ENCODE data around the gene ZNF362. TPM values are rescaled to one million over a fixed set of nuclear protein-coding genes. Genes with fewer than 3 reads are reported as not detected.

The ZNF362 gene
- total RNA-seq, 1 donor from 2014 or later: 30.3 TPM

DNA sequence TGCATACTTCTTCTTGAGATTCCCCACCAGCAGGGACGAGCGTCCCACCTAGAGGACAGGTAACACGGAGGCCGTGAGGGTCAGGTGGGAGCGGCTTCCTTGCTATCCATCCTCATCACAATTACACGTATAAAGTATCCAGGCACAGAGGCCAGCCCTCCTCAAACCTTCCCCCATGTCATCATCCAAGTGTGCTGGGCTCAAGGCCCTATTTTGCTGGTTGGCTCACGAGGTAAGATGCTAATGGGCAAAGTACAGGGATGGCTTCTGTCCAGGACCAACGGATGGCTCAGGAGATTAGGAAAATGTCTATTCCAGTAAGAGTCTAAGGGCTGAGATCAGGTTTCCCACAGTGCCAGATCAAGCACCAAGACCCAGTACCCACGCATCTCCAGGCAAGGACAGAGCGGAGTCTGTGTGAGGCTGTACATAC lies 76.1 kb downstream of the ZNF362 start:
- no peak for DNase-seq (ENCODE audit: low spot score)
- intact Hi-C loops (cut with DNase I): loop anchor here (5.0 kb wide), 2 partner anchors 35 kb away; no protein-coding TSS in a partner anchor

DNA sequence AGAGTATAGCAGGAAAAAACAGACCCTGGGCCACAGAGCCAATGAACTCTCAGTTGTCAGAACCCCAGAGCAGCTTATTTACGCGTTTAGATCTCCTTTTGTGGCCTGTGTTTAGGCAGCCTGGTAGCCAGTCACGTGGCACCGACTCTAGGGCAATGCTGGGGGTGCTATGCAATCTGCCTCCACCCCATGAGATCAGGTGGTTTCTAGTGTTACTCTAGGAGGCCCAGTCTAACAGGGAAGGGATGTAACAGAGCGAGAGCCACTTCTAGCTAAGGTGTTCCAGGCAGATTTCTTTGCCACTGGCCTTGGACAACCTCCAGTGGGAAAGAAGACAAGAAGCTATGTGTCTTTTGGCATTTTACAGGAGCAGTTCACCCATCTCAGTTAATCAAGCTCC lies 76.6 kb downstream of the ZNF362 start:
- intact Hi-C loops (cut with DNase I): loop anchor here (5.0 kb wide), 2 partner anchors 34 to 36 kb away; no protein-coding TSS in a partner anchor
- DNase-seq (ENCODE audit: low spot score): no peak

DNA sequence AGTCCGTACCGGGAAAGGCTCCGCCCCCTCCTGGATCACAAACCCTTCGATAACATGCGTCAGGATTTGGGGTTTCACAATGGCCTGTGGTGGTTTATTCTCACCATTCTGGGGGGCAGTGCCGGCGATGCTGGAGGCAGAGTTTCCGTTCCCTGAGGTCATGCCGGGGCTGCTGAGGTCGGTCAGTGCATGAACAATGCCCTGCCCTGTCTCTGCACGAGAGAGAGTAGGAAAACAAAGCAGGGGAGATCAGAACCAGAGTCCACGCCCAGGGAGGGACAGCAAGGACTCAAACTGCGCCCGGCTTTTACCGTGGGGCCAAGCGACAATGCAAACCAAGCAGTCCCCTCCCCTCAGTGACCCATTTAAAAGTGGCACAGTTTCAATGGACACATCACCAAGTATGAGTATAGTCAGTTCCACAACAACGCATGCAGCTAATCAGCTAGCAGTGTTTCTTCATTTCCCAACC lies 77.8 kb downstream of the ZNF362 start:
- DNase-seq (ENCODE audit: low spot score): no peak

GRCh38 chr1:33335020-33335419 lies 78.7 kb downstream of the ZNF362 start:
- intact Hi-C loops (cut with DNase I): no loop called here
- DNase-seq (ENCODE audit: low spot score): no peak

More for the DNA sequence above, 77.8 kb downstream of the ZNF362 start:
- intact Hi-C loops (cut with DNase I): loop anchor here (5.0 kb wide), 2 partner anchors 33 to 37 kb away; no protein-coding TSS in a partner anchor

- intact Hi-C loops (cut with DNase I): no loop called here
- no peak for DNase-seq (ENCODE audit: low spot score)
Measured at GRCh38 chr1:33336580-33336979, 80.3 kb downstream of the ZNF362 start.

DNA sequence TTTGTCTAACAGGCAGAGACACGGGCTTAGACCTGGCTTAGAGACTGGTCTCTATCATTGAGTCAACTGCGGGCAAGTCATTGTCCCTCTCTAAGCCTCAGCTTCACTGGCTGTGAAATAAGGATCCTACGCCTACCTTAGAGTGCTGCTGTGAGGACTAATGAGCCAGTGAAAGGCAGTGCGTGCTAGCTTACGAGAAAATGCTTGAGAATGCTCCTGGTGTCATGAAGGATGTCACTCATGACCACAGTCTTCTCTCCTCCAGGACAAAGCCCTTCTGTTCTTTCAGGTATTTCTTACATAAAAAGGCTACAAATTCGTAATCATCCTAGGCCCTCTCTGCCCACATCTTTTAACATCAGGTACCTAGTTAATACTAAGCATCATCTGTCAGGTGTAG lies 81.1 kb downstream of the ZNF362 start:
- intact Hi-C loops (cut with DNase I): no loop called here
- no peak for DNase-seq (ENCODE audit: low spot score)

DNA sequence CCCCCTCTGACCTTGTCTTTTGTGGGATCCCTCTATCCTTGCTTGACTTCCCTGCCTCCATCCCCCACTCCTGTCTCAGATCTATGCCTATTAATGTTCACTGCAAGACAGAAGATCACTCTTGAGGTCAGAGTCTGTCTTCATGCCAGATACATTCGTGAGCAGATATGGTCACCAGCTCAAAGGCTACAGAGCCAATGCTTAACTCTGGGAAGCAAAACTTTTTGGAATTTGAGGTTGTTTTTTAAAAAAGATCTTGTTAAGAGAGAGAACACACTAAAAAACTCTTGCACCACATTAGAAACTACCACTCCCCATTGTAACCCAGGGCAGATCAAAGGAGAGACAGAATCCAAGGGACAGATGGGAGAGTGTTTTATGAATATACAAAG lies 81.8 kb downstream of the ZNF362 start:
- intact Hi-C loops (cut with DNase I): no loop called here
- no peak for DNase-seq (ENCODE audit: low spot score)

DNA sequence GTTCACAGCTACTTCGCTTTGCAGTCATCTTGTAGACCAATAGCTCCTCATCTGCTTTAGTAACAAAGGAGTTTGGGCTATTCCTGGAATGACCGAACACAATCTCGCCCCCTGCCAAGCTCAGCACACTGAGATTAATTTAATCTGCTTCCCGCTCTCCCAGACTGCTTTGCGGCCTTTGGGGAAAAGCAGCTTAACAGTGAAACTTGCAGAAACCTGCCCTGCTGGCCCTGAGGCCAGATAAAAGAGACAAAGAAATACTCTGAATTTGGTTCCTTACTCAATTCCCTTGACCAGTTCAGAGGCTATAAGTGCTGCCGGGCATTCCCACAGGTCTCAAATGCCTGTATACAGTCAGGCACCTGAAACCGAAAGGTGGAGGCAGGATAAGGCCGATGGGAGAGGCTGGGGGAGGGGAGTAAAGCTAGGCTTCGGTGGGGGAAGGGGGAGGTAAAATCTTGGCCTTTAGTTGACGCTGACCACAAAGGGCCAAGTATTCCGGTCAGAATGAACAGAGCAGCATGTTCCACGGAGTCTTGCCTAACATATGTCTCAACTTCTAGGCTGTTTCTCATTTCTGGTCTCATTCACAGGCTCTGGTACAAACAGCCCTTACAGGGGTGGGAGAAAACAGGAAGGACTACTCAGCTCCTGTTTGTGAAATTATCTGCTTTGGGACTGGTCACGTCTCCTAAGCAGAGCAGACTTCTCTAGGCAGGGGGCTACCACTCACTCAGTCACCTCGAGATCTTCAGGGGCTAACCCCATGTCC lies 82.3 kb downstream of the ZNF362 start:
- peak; percentile 87 for DNase-seq (ENCODE audit: low spot score)
- intact Hi-C loops (cut with DNase I): no loop called here

DNA sequence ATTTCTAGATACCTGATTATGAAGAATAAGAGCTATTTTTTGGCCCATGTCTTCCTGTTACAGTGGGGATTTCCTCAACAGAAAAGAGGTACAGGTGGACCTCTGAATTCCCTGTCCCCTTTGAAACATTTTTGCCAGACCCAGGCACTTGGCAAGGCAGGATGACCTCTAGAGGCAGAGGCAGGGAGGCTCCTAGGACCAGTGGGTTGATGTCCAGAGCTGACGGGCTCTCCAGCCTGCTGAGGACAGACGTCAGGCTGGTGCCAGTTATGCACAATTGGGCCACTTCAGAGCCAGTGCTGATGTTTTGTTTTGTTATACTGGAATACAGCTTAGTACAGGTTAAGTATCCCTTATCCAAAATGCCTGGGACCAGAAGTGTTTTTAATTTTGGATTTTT lies 83.1 kb downstream of the ZNF362 start:
- intact Hi-C loops (cut with DNase I): no loop called here
- DNase-seq (ENCODE audit: low spot score): no peak

- intact Hi-C loops (cut with DNase I): loop anchor here (10.0 kb wide), 1 partner anchor 234 kb away; no protein-coding TSS in a partner anchor
Measured at GRCh38 chr1:33341190-33341589, 84.9 kb downstream of the ZNF362 start.

DNA sequence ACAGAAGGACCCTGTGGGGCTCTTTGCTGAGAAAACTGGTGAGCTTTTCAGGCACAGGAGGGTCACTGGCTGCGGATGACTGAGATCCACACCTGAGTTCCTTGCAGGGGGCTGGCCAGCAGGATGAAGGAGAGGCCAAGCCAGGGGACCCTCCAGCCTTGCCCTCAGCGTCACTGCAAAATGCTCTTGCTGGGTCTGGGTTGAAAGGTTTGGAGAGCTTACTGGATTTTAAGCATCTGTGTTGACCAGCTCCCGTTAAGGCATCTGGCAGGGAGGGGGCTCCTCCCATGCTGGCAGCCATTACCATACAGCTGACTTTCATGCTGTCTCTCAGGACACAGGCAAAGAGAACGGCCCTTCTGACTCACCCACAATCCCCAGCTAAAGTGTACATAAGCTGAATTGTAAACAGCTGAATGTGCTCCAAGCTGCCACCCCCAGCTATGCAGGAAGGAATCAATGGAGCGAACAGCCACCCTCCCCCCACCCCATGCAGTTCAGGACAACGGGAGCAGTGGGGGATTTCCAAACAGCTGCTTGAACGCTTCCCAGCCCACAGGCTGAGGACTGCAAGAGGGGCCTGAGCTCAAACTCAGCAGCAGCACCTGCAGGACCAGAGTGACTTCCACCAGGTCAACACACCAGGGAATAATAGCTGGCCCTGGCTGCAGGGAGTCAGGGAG lies 85.9 kb downstream of the ZNF362 start:
- DNase-seq (ENCODE audit: low spot score): no peak
- intact Hi-C loops (cut with DNase I): loop anchor here (10.0 kb wide), 1 partner anchor 233 kb away; no protein-coding TSS in a partner anchor

More at GRCh38 chr1:33341190-33341589, 84.9 kb downstream of the ZNF362 start:
- DNase-seq (ENCODE audit: low spot score): no peak

DNA sequence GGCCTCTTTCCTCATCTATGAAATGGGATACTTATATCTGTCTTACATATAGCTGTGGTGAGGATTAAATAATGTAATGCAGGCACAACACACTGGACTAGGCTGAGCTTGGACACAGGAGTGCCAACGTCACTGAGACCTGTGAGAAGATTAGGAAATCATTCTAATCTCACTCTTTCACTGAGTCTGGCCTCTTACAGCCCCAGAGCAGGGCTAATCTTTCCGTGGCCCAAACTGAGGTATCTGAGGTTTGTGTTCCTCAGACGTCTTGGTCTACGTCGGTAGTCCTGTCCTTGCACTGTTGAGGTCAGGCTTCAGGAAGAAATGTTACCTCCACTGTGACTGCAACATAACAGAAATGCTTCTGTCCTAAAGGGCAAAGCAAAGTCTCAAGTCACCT lies 87.2 kb downstream of the ZNF362 start:
- intact Hi-C loops (cut with DNase I): loop anchor here (10.0 kb wide), 1 partner anchor 231 kb away; no protein-coding TSS in a partner anchor
- no peak for DNase-seq (ENCODE audit: low spot score)

- intact Hi-C loops (cut with DNase I): loop anchor here (5.0 to 10.0 kb wide), 2 partner anchors 218 to 230 kb away; no protein-coding TSS in a partner anchor
- no peak for DNase-seq (ENCODE audit: low spot score)
Measured at GRCh38 chr1:33344896-33345560, 88.7 kb downstream of the ZNF362 start.

- DNase-seq (ENCODE audit: low spot score): no peak
- intact Hi-C loops (cut with DNase I): loop anchor here (5.0 to 10.0 kb wide), 2 partner anchors 219 to 228 kb away; no protein-coding TSS in a partner anchor
Measured at GRCh38 chr1:33346533-33346926, 90.2 kb downstream of the ZNF362 start.

DNA sequence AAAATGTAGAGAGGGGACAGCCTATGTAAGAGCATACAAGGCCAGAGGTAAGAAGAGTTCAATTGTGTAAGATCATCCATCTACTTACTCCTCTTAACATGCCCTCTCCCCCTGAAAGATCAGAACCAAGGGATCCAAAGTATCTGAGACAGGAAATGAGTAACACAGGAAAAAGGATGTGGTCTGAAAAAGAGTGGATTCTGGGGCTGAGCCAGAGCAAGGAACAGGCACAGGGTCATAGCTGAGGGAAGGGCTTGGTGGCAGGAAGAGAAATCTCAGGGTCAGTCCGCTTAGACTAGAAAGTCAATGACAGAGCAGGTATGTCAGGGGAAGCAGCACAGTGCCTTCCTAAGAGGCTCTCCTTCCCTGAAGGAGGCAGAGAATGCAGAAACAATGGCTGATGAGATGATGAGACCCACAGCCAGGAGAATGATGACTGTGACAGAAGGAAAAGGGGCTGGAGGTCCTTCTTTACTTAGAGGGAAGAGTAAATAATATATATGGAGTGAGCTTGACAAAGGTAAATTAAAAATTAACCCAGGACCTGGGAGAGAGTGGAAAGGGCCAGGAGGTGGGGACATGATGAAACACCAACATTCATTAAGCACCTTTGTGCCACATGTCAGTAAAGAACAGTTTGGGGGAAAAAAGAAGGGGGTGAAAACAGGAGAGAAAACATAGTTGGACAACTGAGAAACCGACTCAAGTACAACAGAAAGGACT lies 90.8 kb downstream of the ZNF362 start:
- intact Hi-C loops (cut with DNase I): loop anchor here (5.0 to 10.0 kb wide), 2 partner anchors 220 to 228 kb away; no protein-coding TSS in a partner anchor
- DNase-seq (ENCODE audit: low spot score): no peak

- intact Hi-C loops (cut with DNase I): loop anchor here (5.0 to 10.0 kb wide), 2 partner anchors 220 to 227 kb away; no protein-coding TSS in a partner anchor
- no peak for DNase-seq (ENCODE audit: low spot score)
Measured at GRCh38 chr1:33347650-33347992, 91.3 kb downstream of the ZNF362 start.

DNA sequence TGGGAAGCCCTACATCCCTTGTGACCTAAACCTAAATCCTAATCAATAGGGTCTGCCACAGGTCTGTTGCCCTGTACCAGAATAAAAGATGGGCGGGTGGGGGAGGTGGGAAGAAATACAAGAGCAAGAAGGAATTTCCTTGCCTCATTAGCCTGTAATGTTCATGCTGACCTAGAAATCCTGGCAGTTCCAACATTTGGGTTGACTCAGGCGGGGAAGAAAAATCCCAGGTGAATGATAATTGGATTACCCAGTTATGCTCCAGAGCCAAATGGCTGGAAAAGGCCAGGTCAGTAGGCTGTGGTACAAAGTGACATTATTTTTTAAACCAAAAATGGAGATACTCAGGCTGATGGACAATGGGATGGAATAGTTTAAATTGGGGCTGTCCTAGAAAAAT lies 91.9 kb downstream of the ZNF362 start:
- intact Hi-C loops (cut with DNase I): loop anchor here (5.0 to 10.0 kb wide), 2 partner anchors 221 to 227 kb away; no protein-coding TSS in a partner anchor

DNA sequence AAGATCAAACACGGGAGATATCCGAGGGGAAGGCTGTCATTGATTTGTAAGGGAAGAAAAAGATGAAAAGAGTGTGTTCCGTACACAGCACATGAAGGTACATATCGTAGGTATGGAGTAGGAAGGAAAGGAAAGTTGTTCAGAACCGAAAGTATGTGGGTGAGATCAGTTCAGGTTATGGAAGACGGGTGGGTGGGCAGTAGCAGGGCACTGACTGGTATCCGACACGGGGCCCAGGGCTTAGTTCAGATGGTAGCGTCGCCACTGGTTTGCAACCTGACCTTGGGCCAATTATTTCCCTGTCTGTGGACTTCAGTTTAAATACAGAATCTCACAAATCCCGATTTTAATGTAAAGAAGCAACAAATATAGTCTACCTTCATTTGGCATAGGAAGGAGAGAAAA lies 92.4 kb downstream of the ZNF362 start:
- DNase-seq (ENCODE audit: low spot score): no peak
- intact Hi-C loops (cut with DNase I): loop anchor here (5.0 to 10.0 kb wide), 2 partner anchors 221 to 226 kb away; no protein-coding TSS in a partner anchor

More for the DNA sequence above, 91.9 kb downstream of the ZNF362 start:
- no peak for DNase-seq (ENCODE audit: low spot score)
